ENCODE results near the gene ATP2A3. TPM values are rescaled to one million over a fixed set of nuclear protein-coding genes. Genes with fewer than 3 reads are reported as not detected.

Gene ATP2A3
- polyA plus RNA-seq, 1 donor from 2014 or later = not detected

GRCh38 chr17:3988297-3989040, 24.2 kb upstream of the ATP2A3 start:
- no peak for TF ChIP-seq EP300 (conservative IDR thresholded peaks at IDR 0.05; ENCODE audit: poor library complexity, severe bottlenecking)
- TF ChIP-seq RAD21 (conservative IDR thresholded peaks at IDR 0.05) = no peak
- no peak for TF ChIP-seq SMC3 (conservative IDR thresholded peaks at IDR 0.05; ENCODE audit: poor library complexity)
- no peak for TF ChIP-seq EZH2 (IDR thresholded peaks at IDR 0.05; ENCODE audit: borderline replicate concordance, insufficient read depth, low read length, poor library complexity, severe bottlenecking)
- no peak for TF ChIP-seq CTCF (IDR thresholded peaks at IDR 0.05; ENCODE audit: poor library complexity, severe bottlenecking)
- TF ChIP-seq TAF1 (IDR thresholded peaks at IDR 0.05; ENCODE audit: low read depth) = no peak
- no peak for TF ChIP-seq POLR2AphosphoS5 (IDR thresholded peaks at IDR 0.05)
- TF ChIP-seq MXI1 (conservative IDR thresholded peaks at IDR 0.05; ENCODE audit: poor library complexity, severe bottlenecking) = no peak
- no peak for TF ChIP-seq REST (IDR thresholded peaks at IDR 0.05; ENCODE audit: borderline replicate concordance)

GRCh38 chr17:3986939-3987335, 22.7 kb upstream of the ATP2A3 start:
- Histone ChIP-seq H3K4me2 (ENCODE audit: low read length) (no peak overlapping the region), H3F3A (ENCODE audit: insufficient read depth, low read length, poor library complexity, severe bottlenecking) (no peaks in the 10 kb centered on the region), H3K79me2 (replicated peaks; ENCODE audit: insufficient read depth, low read length) (no peaks in the 10 kb centered on the region), H3K36me3 (ENCODE audit: insufficient read depth, low read length) (no peaks in the 10 kb centered on the region), H2AFZ (ENCODE audit: low read depth, low read length) (no peak overlapping the region), H3K4me3 (ENCODE audit: low read length) (no peak overlapping the region), H3K9ac (ENCODE audit: low read length) (no peak overlapping the region), H3K27me3 (ENCODE audit: insufficient read depth, low read depth, low read length) (no peaks in the 10 kb centered on the region), H3K9me3 (ENCODE audit: low read length) (no peaks in the 10 kb centered on the region), H3K9me2 (ENCODE audit: insufficient read depth, low read length) (no peaks in the 10 kb centered on the region), H4K20me1 (ENCODE audit: insufficient read depth) (no peaks in the 10 kb centered on the region), H3K27ac (ENCODE audit: low read length) (no peak overlapping the region)
- no peak for TF ChIP-seq REST (IDR thresholded peaks at IDR 0.05; ENCODE audit: borderline replicate concordance)
- TF ChIP-seq POLR2AphosphoS5 (IDR thresholded peaks at IDR 0.05) = no peak
- no peak for TF ChIP-seq CTCF (IDR thresholded peaks at IDR 0.05; ENCODE audit: poor library complexity, severe bottlenecking)
- TF ChIP-seq TAF1 (IDR thresholded peaks at IDR 0.05; ENCODE audit: low read depth) = no peak
- no peak for TF ChIP-seq EZH2 (IDR thresholded peaks at IDR 0.05; ENCODE audit: borderline replicate concordance, insufficient read depth, low read length, poor library complexity, severe bottlenecking)
- no peak for TF ChIP-seq EP300 (conservative IDR thresholded peaks at IDR 0.05; ENCODE audit: poor library complexity, severe bottlenecking)
- TF ChIP-seq SMC3 (conservative IDR thresholded peaks at IDR 0.05; ENCODE audit: poor library complexity) = no peak
- TF ChIP-seq RAD21 (conservative IDR thresholded peaks at IDR 0.05) = no peak
- TF ChIP-seq MXI1 (conservative IDR thresholded peaks at IDR 0.05; ENCODE audit: poor library complexity, severe bottlenecking) = no peak

More at GRCh38 chr17:3988297-3989040, 24.2 kb upstream of the ATP2A3 start:
- H3K4me3 ChIP-seq (ENCODE audit: low read length) = no peak overlapping the region
- no peak overlapping the region for H2AFZ ChIP-seq (ENCODE audit: low read depth, low read length)
- H3K4me2 ChIP-seq (ENCODE audit: low read length) = no peak overlapping the region
- no peak overlapping the region for H3K27ac ChIP-seq (ENCODE audit: low read length)
- H3K36me3 ChIP-seq (ENCODE audit: insufficient read depth, low read length) = no peaks in the 10 kb centered on the region
- H3K9ac ChIP-seq (ENCODE audit: low read length) = no peak overlapping the region
- H3K9me2 ChIP-seq (ENCODE audit: insufficient read depth, low read length) = no peaks in the 10 kb centered on the region
- H3K79me2 ChIP-seq (replicated peaks; ENCODE audit: insufficient read depth, low read length) = no peaks in the 10 kb centered on the region
- no peaks in the 10 kb centered on the region for H4K20me1 ChIP-seq (ENCODE audit: insufficient read depth)
- H3K9me3 ChIP-seq (ENCODE audit: low read length) = no peaks in the 10 kb centered on the region
- no peaks in the 10 kb centered on the region for H3K27me3 ChIP-seq (ENCODE audit: insufficient read depth, low read depth, low read length)
- H3F3A ChIP-seq (ENCODE audit: insufficient read depth, low read length, poor library complexity, severe bottlenecking) = no peaks in the 10 kb centered on the region

Data from neural cell (in vitro differentiated cells).